Ovary (tissue), 3 donors: ENCODE data around the gene CTSH.

ENCODE experiments used
- EP300 ChIP-seq: sonication (generic); formaldehyde crosslinking; IDR thresholded peaks from one replicate; pipeline ENCODE4 v1.6.1; 2017; ENCODE audit warnings: antibody characterized with exemption
- POLR2A ChIP-seq: fragments of 450-650 bp; IDR thresholded peaks from one replicate; pipeline ENCODE4 v1.6.1; 2017; ENCODE audit warnings: antibody characterized with exemption, mild to moderate bottlenecking, moderate library complexity
- TF ChIP-seq, protein P1 (sequence below), 3 donors: fragments of 450-650 bp in 2 of 3; fragments of 200-600 bp in 1 of 3; IDR thresholded peaks; one replicate each; pipeline versions ENCODE4 v1.5.1 to v1.8.0; 2016 to 2022; ENCODE audit warnings: antibody characterized with exemption in 3 of 3, mild to moderate bottlenecking in 1 of 3
- donor health status: DM: no; HTN: no; CAD: no.

DNA sequence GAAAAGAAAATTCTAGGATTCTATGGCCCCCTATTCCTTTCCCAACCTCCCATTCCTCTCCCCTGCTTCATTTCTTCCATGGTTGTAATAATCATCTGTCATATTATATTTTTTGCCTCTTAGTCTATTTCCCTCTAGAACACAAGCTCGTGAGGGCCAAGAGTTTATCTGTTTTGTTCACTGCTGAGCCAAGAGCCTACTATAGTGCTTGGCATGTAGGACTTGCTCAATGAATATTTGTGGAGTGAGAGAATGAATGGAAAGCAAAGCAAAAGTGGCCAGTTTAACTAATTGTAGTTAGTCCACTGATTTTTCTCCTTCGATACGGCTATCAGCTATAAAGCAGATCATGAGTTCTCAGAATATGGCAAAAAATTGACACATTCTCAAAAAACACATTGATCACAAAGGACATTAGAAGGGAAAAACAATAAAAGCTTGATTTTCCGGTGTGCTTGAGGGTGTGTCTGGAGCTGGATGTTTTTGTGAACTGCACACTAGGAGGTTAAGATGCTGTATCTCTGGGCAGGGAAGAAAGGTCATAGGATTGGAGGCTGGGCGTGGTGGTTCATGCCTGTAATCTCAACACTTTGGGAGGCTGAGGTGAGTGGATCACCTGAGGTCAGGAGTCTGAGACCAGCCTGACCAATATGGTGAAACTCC lies 25.0 kb upstream of the CTSH start:
- TF ChIP-seq, protein P1, sequence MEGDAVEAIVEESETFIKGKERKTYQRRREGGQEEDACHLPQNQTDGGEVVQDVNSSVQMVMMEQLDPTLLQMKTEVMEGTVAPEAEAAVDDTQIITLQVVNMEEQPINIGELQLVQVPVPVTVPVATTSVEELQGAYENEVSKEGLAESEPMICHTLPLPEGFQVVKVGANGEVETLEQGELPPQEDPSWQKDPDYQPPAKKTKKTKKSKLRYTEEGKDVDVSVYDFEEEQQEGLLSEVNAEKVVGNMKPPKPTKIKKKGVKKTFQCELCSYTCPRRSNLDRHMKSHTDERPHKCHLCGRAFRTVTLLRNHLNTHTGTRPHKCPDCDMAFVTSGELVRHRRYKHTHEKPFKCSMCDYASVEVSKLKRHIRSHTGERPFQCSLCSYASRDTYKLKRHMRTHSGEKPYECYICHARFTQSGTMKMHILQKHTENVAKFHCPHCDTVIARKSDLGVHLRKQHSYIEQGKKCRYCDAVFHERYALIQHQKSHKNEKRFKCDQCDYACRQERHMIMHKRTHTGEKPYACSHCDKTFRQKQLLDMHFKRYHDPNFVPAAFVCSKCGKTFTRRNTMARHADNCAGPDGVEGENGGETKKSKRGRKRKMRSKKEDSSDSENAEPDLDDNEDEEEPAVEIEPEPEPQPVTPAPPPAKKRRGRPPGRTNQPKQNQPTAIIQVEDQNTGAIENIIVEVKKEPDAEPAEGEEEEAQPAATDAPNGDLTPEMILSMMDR (IDR thresholded peaks at IDR 0.05) = no peak
- no peak for TF ChIP-seq POLR2A
- TF ChIP-seq EP300 = no peak
